ELF-1 (cell line): Measurements from ENCODE around the gene KIRREL3.
A peak's percentile ranks its signal among the peaks of the same experiment; 100 is the strongest.

Experiments
- DNase-seq: peaks from one replicate; pipeline ENCODE4 v3.0.0-alpha.2; 2016; ENCODE audit warnings: low read depth, low spot score

Gene KIRREL3

DNA sequence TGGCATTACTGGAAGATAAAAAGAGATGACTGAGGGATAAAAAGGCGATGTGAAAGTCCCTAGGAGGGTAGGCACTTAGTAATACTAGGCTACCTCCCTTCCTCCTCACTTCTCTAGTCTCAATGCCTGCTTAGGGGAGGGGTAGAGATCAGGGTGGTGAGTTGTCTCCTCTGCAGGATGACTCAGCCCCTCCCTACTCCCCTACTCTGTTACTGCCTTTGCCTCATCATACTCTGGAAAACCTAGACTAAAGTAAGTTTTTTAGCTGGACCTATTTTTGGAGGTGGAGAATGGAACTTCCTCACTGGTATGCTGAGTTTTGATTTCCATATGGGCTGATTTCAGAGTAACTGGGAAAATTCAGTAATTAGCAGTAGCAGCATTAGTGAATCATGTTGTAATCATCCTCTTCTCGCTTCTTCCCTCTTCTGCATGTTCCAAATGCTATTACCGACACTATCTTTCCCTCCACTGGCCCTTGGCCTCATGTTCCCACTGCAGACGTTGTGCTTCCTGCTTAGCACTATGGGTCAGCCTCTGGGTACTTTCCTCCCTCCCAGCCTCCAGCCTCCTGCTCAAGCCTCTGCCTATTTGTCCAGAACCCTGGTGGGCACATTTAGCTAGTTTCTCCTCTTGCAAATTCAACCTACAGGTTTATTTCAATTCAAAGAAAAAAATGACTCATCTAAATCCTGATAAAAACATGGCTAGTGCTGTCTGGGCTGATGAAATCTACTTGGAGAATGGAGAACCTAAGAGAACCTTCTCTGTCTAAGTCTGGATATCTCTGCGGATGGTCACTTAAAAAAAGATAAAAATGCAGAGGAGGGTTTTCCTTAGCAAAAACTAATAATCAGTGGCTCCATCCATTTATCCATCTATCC lies 363.4 kb downstream of the KIRREL3 start:
- no peak for DNase-seq

DNA sequence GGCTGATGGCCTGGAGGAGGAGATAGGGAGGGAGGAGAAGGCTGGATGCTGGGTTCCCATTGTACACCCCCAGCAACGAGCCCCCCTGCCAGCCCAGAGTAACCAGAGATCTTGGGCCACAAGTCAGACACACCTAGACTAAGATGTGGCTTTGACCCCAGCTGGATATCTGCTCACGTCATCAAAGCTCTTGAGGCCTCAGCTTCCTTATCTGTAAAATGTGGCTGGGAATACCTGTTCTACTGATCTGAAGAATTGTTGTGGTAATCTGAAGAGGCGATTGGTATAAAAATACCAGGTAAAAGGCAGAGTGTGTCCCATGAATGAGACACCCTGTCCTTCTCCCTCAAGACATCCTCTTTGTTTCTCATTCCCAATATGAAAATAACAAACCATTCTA lies 365.1 kb downstream of the KIRREL3 start:
- no peak for DNase-seq

GRCh38 chr11:126634963-126635362 lies 365.6 kb downstream of the KIRREL3 start:
- no peak for DNase-seq

DNA sequence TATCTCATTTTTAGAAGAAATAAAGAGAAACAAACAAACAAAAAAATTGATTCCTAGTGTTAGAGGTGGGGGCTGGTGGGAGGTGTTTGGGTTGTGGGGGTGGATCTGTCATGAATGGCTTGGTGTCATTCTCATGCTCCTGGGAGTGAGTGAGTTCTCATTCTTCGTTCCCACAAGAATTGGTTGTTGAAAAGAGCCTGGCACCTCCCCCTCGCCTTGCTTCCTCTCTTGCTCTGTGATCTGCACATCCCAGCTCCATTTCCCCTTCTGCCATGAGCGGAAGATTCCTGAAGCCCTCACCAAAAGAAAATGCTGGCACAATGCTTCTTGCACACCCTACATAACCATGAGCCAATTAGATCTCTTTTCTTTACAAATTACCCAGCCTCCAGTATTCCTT lies 367.2 kb downstream of the KIRREL3 start:
- no peak for DNase-seq

DNA sequence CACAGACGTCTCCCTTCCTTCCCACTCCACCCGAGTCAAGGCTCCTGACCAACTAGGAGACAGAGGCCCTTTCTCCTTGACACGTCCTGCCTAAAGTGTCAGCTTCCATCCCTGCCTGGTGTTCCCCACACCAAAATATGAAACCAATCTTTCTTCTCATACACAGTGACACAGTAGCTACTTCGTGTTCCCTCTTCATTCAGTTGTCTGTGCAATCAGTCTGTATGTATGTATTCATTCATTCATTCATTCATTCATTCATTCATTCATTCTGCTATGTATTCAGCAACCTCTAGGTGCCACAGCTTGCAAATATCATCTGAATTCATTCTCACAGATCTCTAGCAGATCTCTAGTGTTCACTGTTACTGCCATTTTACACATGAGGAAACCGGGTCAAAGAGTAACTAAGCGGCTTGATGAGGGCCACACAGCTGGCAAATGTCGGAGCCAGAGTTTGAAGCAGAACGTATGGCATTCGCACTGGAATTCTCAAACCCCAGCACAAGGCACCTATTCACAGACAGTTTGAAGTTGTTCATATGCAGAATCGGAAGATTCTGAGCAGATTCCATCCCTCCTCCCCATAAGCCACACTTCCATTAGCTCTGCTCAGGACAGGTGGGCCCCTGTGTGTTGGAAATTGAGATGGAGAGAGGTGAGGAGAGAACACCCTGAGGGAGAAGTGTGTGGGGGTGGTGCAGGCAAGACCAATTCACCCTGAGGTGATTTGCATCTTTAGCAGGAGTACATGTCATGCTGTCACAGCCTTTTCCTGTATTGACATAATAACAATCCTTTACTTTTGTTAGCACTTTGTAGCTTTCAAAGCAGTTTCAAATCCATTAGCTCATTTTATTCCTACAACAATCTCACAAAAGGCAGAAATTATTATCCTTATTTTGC lies 369.4 kb downstream of the KIRREL3 start:
- DNase-seq: peak; percentile 58

DNA sequence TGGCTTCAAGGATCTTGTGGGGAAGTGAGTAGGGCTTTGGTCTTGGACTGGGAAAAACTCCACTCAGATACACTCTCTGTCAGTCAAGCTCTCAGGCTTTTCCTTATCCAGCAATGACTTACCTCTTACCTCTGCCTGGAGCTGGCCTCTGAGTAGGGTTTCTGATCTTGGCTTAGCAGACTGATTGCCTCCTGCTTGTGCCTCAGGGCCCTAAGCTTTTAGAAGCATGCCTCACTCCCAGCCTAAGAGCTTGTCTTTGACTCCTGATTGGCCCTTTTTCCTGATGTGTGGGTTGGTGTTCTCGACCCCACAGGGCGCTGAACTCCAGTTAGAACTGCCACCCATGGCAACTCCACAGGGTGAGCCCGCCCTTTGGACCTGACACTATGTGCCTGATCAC lies 370.1 kb downstream of the KIRREL3 start:
- DNase-seq: peak; percentile 69

DNA sequence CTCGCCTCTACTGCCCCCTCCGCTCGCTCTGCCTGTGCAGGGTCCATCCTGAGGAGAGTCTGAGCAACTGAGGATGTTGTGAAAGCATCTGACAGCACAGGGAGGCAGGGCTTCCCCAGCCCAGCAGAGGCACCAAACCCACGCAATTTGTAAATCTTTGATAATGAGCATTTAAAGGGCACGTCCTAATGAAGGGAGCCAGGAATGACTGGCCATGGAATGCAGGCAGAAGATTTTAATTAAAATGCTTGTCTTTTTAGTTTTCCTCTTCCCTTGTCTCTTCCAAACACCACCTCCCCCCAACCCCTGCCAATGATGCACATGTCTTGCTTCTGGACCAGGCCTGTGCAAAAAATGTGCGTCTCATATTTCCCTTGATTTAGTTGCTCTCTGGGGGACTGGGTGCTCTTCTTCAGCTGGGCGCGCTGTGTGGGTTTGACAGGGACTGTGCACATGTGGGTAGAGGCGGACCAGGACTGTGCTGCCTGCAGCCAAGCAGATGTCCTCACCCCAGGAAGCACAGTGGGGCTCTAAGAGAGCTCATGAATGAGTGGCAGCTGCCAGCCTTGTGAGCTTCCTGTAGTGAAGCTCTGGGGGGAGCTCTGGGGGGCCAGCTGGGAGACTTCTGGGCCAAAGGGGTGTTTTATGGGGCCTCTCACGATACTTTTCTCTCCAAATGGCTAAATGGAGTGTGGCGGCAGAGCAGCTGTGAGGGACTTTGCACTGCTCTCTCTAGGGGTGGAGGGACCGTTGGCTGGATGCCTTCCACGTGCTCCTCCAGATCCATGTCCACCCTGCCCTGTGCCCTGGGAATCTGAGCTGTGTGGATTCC lies 371.6 kb downstream of the KIRREL3 start:
- no peak for DNase-seq

- DNase-seq: no peak
These were observed 372.1 kb downstream of the KIRREL3 start for GRCh38 chr11:126628450-126628789.

DNA sequence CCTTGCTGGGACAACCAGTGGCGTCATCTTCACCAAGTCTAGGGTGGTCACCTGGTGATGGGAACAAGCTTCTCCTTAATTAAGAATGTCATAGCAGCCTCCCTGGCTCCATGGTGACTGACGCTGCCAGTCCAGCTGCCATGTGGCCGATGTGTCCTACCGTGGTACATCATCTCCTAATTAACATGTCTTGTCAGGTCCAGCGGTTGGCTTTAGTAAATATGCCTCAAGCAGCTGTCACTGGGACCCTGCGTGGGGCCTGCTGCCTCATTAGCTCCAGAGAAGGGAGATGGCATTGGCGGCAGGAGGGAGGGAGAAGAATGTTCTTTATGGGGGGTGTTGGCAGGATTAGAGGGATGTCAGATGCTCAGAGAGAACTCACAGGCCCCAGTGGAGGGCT lies 373.1 kb downstream of the KIRREL3 start:
- DNase-seq: no peak

- no peak for DNase-seq
These were observed 376.1 kb downstream of the KIRREL3 start for GRCh38 chr11:126624506-126624905.

DNA sequence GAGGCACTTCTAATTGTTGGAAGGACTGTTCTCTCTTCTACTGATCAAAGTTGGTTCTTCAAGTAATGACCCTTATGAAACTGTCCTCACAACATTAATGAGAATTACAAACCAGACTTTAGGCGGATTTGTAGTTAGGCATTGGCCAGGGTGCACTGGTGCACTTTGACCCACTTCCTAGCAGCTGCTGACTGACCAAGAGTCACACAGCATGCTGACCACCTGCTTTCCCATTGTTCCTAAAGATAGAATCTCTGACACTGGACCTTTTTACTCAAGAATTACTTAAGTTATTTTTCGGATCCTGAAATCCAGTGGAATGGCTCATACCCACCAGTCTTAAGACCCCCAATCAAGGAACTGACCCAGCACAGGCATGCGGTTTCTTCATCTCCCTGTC lies 381.1 kb downstream of the KIRREL3 start:
- DNase-seq: no peak

GRCh38 chr11:126615845-126616244 lies 384.7 kb downstream of the KIRREL3 start:
- DNase-seq: no peak

GRCh38 chr11:126613272-126613671 lies 387.3 kb downstream of the KIRREL3 start:
- DNase-seq: no peak

DNA sequence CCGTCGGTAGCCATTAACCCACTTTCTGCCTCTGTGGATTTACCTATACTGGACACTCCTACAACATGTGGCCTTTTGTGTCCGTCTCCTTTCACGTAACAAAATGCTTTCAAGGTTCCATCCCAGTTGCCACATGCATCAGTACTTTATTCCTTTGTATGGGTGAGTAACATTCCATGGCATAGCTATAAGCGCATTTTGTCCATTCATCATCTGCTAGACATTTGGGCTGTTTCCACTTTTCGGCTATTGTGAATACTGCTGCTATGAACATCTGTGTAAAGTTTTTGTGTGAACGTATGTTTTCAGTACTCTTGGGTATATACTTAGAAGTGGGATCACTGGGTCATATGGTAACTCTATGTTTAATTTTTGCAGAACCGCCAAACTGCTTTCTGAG lies 387.9 kb downstream of the KIRREL3 start:
- no peak for DNase-seq

DNA sequence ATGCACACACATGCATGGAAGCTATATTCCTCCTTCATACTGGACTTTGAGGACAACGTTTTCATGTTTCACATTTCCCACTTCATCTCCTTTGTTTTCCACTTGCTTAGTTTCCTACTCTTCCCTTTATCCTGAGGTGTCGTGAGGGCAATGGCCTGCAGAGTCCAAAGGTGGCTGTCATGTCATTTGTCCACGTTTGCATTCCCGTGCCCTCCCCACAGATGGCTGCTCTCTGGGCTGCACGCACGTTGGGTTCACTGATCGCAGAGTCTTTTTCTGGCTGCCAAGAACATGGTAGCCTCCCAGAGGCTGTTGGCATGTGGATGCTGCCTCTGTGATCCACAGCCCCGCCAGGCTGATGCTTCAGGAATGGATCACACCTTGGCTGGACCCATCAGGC lies 389.1 kb downstream of the KIRREL3 start:
- no peak for DNase-seq

DNA sequence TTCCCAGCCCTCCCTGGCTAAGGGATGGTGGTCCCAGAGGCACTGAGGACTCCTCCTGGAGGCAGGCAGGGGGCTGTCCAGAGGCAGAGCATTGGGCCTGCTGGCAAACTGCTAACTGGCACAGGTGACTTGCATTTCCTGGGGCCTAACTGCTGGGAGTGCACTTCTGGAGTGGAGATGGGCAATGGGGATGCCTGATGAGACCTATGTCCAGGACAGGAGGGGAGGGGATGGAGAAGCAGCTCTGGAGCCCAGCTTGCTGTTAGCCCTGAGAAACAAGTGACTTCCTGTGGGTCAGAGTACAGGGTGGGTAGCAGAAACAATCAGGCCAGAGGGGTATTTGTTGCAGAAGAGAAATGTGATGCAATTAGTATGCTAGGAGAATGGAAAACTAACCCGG lies 391.9 kb downstream of the KIRREL3 start:
- DNase-seq: no peak

GRCh38 chr11:126607776-126608541 lies 392.6 kb downstream of the KIRREL3 start:
- peak; percentile 75 for DNase-seq

DNA sequence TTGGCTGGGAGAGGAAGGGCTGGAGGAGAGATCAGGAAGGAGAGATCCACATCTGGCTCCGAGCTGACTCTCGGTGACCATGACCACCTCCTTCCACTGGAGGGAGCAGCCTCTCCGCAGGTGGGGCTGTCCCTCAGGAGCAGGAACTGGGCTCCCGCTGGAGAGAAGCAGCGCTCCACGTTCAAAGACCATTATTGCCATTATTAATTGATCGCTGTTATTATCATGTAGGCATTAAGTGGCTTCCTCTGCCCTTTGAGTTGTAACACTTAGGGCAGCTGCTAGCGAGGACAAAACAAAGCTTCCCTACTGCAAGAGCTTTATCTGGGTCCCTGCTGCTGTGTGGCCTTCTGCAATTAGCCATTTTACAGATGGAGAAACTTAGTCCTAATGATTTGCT lies 393.2 kb downstream of the KIRREL3 start:
- DNase-seq: peak; percentile 87

GRCh38 chr11:126606484-126606883 lies 394.1 kb downstream of the KIRREL3 start:
- no peak for DNase-seq

GRCh38 chr11:126604461-126604860 lies 396.1 kb downstream of the KIRREL3 start:
- no peak for DNase-seq

GRCh38 chr11:126603486-126603885 lies 397.1 kb downstream of the KIRREL3 start:
- DNase-seq: no peak
